ENCODE data around the gene STRBP.
A peak's percentile ranks its signal among the peaks of the same experiment; 100 is the strongest.

The STRBP gene

GRCh38 chr9:123091459-123091858 lies 176.9 kb downstream of the STRBP start:
- no peak for DNase-seq

GRCh38 chr9:123090956-123091355 lies 177.4 kb downstream of the STRBP start:
- no peak for DNase-seq

GRCh38 chr9:123090198-123090896 lies 178.0 kb downstream of the STRBP start:
- no peak for DNase-seq

GRCh38 chr9:123089790-123090189 lies 178.6 kb downstream of the STRBP start:
- no peak for DNase-seq

GRCh38 chr9:123089040-123089439 lies 179.3 kb downstream of the STRBP start:
- DNase-seq = no peak

GRCh38 chr9:123087359-123087888 lies 181.0 kb downstream of the STRBP start:
- DNase-seq = no peak

- no peak for DNase-seq
Measured at GRCh38 chr9:123085916-123086315, 182.5 kb downstream of the STRBP start.

GRCh38 chr9:123084256-123084655 lies 184.1 kb downstream of the STRBP start:
- DNase-seq = no peak

GRCh38 chr9:123083680-123084079 lies 184.7 kb downstream of the STRBP start:
- no peak for DNase-seq

GRCh38 chr9:123081824-123082223 lies 186.6 kb downstream of the STRBP start:
- peak; percentile 21 to 60 for DNase-seq

GRCh38 chr9:123080444-123080843 lies 187.9 kb downstream of the STRBP start:
- no peak for DNase-seq

GRCh38 chr9:123074628-123075027 lies 193.8 kb downstream of the STRBP start:
- peak in 1 of 2 experiments; percentile 24 for DNase-seq

- DNase-seq = no peak
Measured at GRCh38 chr9:123073991-123074422, 194.4 kb downstream of the STRBP start.

- no peak for DNase-seq
Measured at GRCh38 chr9:123073441-123073840, 194.9 kb downstream of the STRBP start.

- DNase-seq = no peak
Measured at GRCh38 chr9:123072407-123072995, 195.9 kb downstream of the STRBP start.
